MCF 10A (cell line): ENCODE results near the gene TCOF1. TPM values are rescaled to one million over a fixed set of nuclear protein-coding genes. Genes with fewer than 3 reads are reported as not detected.

ENCODE experiments used
- BruUV-seq: library from RNA; stranded (reverse); fragments of 400-500 nt; replicated peaks from 2 replicates; lab custom pipeline; 2021; lab: Mats Ljungman, UMichigan
- CTCF ChIA-PET: fragments of 300-600 bp; sonication (Branson Sonifier 250); formaldehyde crosslinking; extraction: SDS; loops from one replicate; lab custom pipeline; 2021; ENCODE audit warnings: antibody characterized with exemption, inconsistent platforms; lab: Yijun Ruan, JAX
- POLR2A ChIA-PET: fragments of 300-600, 350-650 bp; sonication (Branson Sonifier 250); formaldehyde crosslinking; extraction: SDS; loops from one replicate; lab custom pipeline; 2020; ENCODE audit warnings: antibody characterized with exemption, inconsistent platforms; lab: Yijun Ruan, JAX
- DNase-seq: peaks from one replicate; pipeline ENCODE4 v3.0.0-alpha.2; 2018; ENCODE audit not compliant: unreplicated experiment
- H3K27ac Mint-ChIP-seq: one replicate; pipeline ENCODE4 v1.8.0; 2022; ENCODE audit warnings: mild to moderate bottlenecking, low read depth, mixed read lengths; ENCODE audit not compliant: unreplicated experiment
- H3K27me3 Mint-ChIP-seq: one replicate; pipeline ENCODE4 v1.8.0; 2022; ENCODE audit warnings: mixed read lengths; ENCODE audit not compliant: insufficient read depth, unreplicated experiment
- H3K36me3 Mint-ChIP-seq: one replicate; pipeline ENCODE4 v1.8.0; 2022; ENCODE audit warnings: mild to moderate bottlenecking, moderate library complexity, mixed read lengths; ENCODE audit not compliant: insufficient read depth, unreplicated experiment
- H3K4me1 Mint-ChIP-seq: one replicate; pipeline ENCODE4 v1.8.0; 2022; ENCODE audit warnings: mixed read lengths; ENCODE audit not compliant: insufficient read depth, unreplicated experiment
- H3K4me3 Mint-ChIP-seq: one replicate; pipeline ENCODE4 v1.8.0; 2022; ENCODE audit warnings: mild to moderate bottlenecking, moderate library complexity, mixed read lengths; ENCODE audit not compliant: unreplicated experiment
- H3K9me3 Mint-ChIP-seq: one replicate; pipeline ENCODE4 v1.8.0; 2022; ENCODE audit warnings: mixed read lengths; ENCODE audit not compliant: unreplicated experiment
- intact Hi-C: fragments of 100-400 bp; cut with micrococcal nuclease; formaldehyde crosslinking; loops from 2 replicates; pipeline ENCODE4 v1.14.1; 2022
- total RNA-seq: library from RNA; stranded (reverse); gene quantifications from 2 replicates; pipeline ENCODE4 v1.2.3, GENCODE V29; 2022
- TF ChIP-seq, protein P1 (sequence below): fragments of 200-600 bp; IDR thresholded peaks from one replicate; pipeline ENCODE4 v1.8.0; 2022; ENCODE audit warnings: antibody characterized with exemption, mild to moderate bottlenecking; ENCODE audit not compliant: unreplicated experiment

Gene TCOF1
- total RNA-seq, 1 experiment from 2014 or later: 83.5 TPM

DNA sequence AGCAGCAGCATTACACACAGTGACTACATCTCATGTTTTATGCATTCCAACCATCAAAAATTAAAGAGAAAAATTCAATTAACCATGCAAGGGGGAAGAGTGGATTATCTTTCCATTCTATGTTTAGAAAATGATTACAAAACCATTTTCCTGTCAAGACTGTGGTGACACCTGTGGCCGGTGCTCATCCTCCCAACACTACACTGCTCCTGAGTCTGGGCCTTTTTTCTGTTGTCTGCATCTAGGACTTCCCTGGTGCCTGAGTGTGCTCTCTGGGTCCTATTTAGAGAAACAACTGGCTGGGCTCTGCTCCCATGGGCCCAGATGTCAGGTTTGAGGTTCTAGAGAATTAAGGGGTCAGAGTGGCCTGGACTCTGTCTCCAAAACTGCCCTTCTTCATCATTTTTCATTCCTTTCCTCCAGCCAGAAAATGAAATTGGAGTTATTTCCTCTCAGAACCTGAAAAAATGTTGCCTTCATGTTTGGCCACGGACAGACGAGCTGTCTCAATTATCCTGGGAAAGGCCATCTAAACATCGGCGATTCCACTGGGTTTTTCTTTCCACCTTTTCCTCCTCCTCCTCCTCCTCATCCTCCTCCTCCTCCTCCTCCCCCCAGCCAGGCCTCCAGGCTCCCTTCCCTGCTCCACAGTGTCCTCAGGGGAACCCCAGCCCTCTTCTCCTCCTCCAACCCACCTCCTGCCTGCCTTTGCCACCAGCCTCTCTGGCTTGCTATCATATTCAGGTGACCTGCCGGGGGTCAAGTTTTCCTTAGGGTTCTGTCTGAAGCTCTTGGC lies 43.4 kb upstream of the TCOF1 start:
- ChIA-PET POLR2A (interaction anchor here (1.0 kb wide), 1 partner anchor 10 kb away, joined by 3 read pairs; no protein-coding TSS in a partner anchor), CTCF (interaction anchor here (0.9 to 1.0 kb wide), 2 partner anchors 37 to 152 kb away, joined by 3 read pairs; no protein-coding TSS in a partner anchor)
- BruUV-seq: no TSS peak
- Mint-ChIP-seq H3K27me3 (no peaks in the 10 kb centered on the region), H3K4me3 (no peak overlapping the region), H3K27ac (no peak overlapping the region), H3K36me3 (no peaks in the 10 kb centered on the region), H3K4me1 (peaks cover 22% of the 10 kb centered on the region), H3K9me3 (no peaks in the 10 kb centered on the region)
- TF ChIP-seq, protein P1, sequence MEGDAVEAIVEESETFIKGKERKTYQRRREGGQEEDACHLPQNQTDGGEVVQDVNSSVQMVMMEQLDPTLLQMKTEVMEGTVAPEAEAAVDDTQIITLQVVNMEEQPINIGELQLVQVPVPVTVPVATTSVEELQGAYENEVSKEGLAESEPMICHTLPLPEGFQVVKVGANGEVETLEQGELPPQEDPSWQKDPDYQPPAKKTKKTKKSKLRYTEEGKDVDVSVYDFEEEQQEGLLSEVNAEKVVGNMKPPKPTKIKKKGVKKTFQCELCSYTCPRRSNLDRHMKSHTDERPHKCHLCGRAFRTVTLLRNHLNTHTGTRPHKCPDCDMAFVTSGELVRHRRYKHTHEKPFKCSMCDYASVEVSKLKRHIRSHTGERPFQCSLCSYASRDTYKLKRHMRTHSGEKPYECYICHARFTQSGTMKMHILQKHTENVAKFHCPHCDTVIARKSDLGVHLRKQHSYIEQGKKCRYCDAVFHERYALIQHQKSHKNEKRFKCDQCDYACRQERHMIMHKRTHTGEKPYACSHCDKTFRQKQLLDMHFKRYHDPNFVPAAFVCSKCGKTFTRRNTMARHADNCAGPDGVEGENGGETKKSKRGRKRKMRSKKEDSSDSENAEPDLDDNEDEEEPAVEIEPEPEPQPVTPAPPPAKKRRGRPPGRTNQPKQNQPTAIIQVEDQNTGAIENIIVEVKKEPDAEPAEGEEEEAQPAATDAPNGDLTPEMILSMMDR: no peak
- intact Hi-C loops: no loop called here
- no peak for DNase-seq

- ChIA-PET POLR2A (interaction anchor here (1.8 kb wide), 1 partner anchor 10 kb away, joined by 7 read pairs; no protein-coding TSS in a partner anchor), CTCF (no interaction called here)
- DNase-seq: no peak
- intact Hi-C loops: no loop called here
- TF ChIP-seq, protein P1: no peak
- Mint-ChIP-seq H3K27me3 (no peaks in the 10 kb centered on the region), H3K4me3 (no peak overlapping the region), H3K27ac (no peak overlapping the region), H3K4me1 (peaks cover 32% of the 10 kb centered on the region), H3K9me3 (no peaks in the 10 kb centered on the region), H3K36me3 (no peaks in the 10 kb centered on the region)
- no TSS peak for BruUV-seq
These were observed 42.3 kb upstream of the TCOF1 start for GRCh38 chr5:150315245-150315644.

DNA sequence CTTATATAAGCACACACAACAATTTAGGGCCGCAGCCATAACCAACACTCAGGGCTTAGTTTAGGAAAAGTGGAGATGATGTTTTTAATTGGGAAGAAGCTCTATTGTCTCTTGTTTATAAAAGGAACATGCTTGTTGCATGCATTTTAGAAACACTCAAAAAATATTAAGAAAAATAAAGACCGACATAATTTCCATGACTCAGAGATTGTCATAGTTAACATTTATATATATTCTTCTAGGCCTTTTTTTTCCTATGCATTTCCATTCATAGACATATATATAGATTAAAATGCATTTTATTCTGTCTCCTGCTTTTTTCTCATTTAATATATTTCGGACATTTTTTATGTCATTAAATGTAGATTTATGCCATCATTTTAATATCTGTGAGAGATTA lies 41.2 kb upstream of the TCOF1 start:
- Mint-ChIP-seq H3K27ac (no peak overlapping the region), H3K36me3 (no peaks in the 10 kb centered on the region), H3K9me3 (no peaks in the 10 kb centered on the region), H3K4me1 (peaks cover 39% of the 10 kb centered on the region), H3K27me3 (no peaks in the 10 kb centered on the region), H3K4me3 (no peak overlapping the region)
- ChIA-PET CTCF (interaction anchor here (0.6 to 1.9 kb wide), 5 partner anchors 18 to 198 kb away, joined by 3 to 5 read pairs (median 4); no protein-coding TSS in a partner anchor), POLR2A (interaction anchor here (0.8 to 2.7 kb wide), 8 partner anchors 8 to 50 kb away, joined by 3 to 37 read pairs (median 8); partner anchors contain the start of gene ARSI)
- TF ChIP-seq, protein P1: no peak
- intact Hi-C loops: loop anchor here (2.0 kb wide), 1 partner anchor 18 kb away; no protein-coding TSS in a partner anchor
- no peak for DNase-seq
- BruUV-seq: no TSS peak
